HAP-1 (cell line): ENCODE results near the gene MYH9.

Experiments used
- DNase-seq, 2 experiments: peaks; one replicate each; pipeline ENCODE4 v3.0.0-alpha.2; 2016 to 2020; ENCODE audit warnings: low spot score in 2 of 2
- H3K27me3 ChIP-seq: fragments of 250-450 bp; sonication (Bioruptor Pico); 2 replicates; pipeline ENCODE4 v1.5.1; 2020; ENCODE audit warnings: low read depth, mild to moderate bottlenecking, moderate library complexity
- H3K36me3 ChIP-seq: fragments of 250-450 bp; sonication (Bioruptor Pico); replicated peaks from 2 replicates; pipeline ENCODE4 v1.5.1; 2020; ENCODE audit warnings: mild to moderate bottlenecking
- H3K4me1 ChIP-seq: fragments of 250-450 bp; sonication (Bioruptor Pico); 2 replicates; pipeline ENCODE4 v1.5.1; 2020; ENCODE audit warnings: mild to moderate bottlenecking
- H3K4me3 ChIP-seq: fragments of 250-450 bp; sonication (Bioruptor Pico); 2 replicates; pipeline ENCODE4 v1.5.1; 2020; ENCODE audit warnings: mild to moderate bottlenecking, moderate library complexity
- H3K9me3 ChIP-seq: fragments of 250-450 bp; sonication (Bioruptor Pico); 2 replicates; pipeline ENCODE4 v1.5.1; 2020; ENCODE audit warnings: mild to moderate bottlenecking, moderate library complexity
- in situ Hi-C: fragments of 300-500 bp; cut with MboI; formaldehyde crosslinking; loops from 3 replicates; pipeline ENCODE4 v1.14.3; 2020; ENCODE audit warnings: low sequenced_read_pairs, inconsistent platforms, mixed read lengths

MYH9 gene

GRCh38 chr22:36374603-36375024 is 13.2 kb downstream of the MYH9 start:
- Histone ChIP-seq H3K9me3 (no peaks in the 10 kb centered on the region), H3K36me3 (peaks cover 10% of the 10 kb centered on the region; the same call in 1 of the 2 replicates), H3K4me1 (peaks cover 13% of the 10 kb centered on the region), H3K4me3 (no peak overlapping the region), H3K27me3 (no peaks in the 10 kb centered on the region)
- in situ Hi-C loops = no loop called here
- no peak for DNase-seq

- Histone ChIP-seq H3K4me1 (peaks cover 27% of the 10 kb centered on the region), H3K4me3 (no peak overlapping the region), H3K9me3 (no peaks in the 10 kb centered on the region), H3K27me3 (no peaks in the 10 kb centered on the region), H3K36me3 (peaks cover 10% of the 10 kb centered on the region)
- in situ Hi-C loops = no loop called here
- no peak for DNase-seq
These were observed 14.5 kb downstream of the MYH9 start for GRCh38 chr22:36373258-36373579.

GRCh38 chr22:36371920-36372319 is 15.8 kb downstream of the MYH9 start:
- Histone ChIP-seq H3K36me3 (peaks cover 6% of the 10 kb centered on the region; the same call in 1 of the 2 replicates), H3K4me3 (no peak overlapping the region), H3K27me3 (no peaks in the 10 kb centered on the region), H3K9me3 (no peaks in the 10 kb centered on the region), H3K4me1 (peaks cover 29% of the 10 kb centered on the region)
- in situ Hi-C loops = no loop called here
- no peak for DNase-seq

GRCh38 chr22:36369922-36370791 is 17.6 kb downstream of the MYH9 start:
- H3K27me3 ChIP-seq = no peaks in the 10 kb centered on the region
- peaks cover 1% of the 10 kb centered on the region; the same call in 1 of the 2 replicates for H3K36me3 ChIP-seq
- peaks cover 29% of the 10 kb centered on the region for H3K4me1 ChIP-seq
- no peaks in the 10 kb centered on the region for H3K9me3 ChIP-seq
- DNase-seq = peak in 1 of 2 experiments; percentile 64
- no peak overlapping the region for H3K4me3 ChIP-seq
- in situ Hi-C loops = no loop called here

GRCh38 chr22:36369004-36369921 is 18.5 kb downstream of the MYH9 start:
- in situ Hi-C loops = no loop called here
- no peak for DNase-seq
- Histone ChIP-seq H3K36me3 (no peaks in the 10 kb centered on the region; the same call in 1 of the 2 replicates), H3K9me3 (no peaks in the 10 kb centered on the region), H3K4me1 (peaks cover 29% of the 10 kb centered on the region), H3K27me3 (no peaks in the 10 kb centered on the region), H3K4me3 (no peak overlapping the region)

GRCh38 chr22:36368359-36368983 is 19.3 kb downstream of the MYH9 start:
- in situ Hi-C loops = no loop called here
- peaks cover 29% of the 10 kb centered on the region for H3K4me1 ChIP-seq
- DNase-seq = peak; percentile 80 to 86
- H3K36me3 ChIP-seq = no peaks in the 10 kb centered on the region; the same call in 1 of the 2 replicates
- H3K9me3 ChIP-seq = no peaks in the 10 kb centered on the region
- H3K27me3 ChIP-seq = no peaks in the 10 kb centered on the region
- H3K4me3 ChIP-seq = no peak overlapping the region

- in situ Hi-C loops = no loop called here
- Histone ChIP-seq H3K4me1 (peaks cover 29% of the 10 kb centered on the region), H3K9me3 (no peaks in the 10 kb centered on the region), H3K4me3 (no peak overlapping the region), H3K27me3 (no peaks in the 10 kb centered on the region), H3K36me3 (no peaks in the 10 kb centered on the region; the same call in 1 of the 2 replicates)
- DNase-seq = no peak
These were observed 20.3 kb downstream of the MYH9 start for GRCh38 chr22:36367479-36367878.

- Histone ChIP-seq H3K36me3 (no peaks in the 10 kb centered on the region; the same call in 1 of the 2 replicates), H3K27me3 (no peaks in the 10 kb centered on the region), H3K9me3 (no peaks in the 10 kb centered on the region), H3K4me3 (no peak overlapping the region), H3K4me1 (peaks cover 29% of the 10 kb centered on the region)
- DNase-seq = no peak
- in situ Hi-C loops = no loop called here
These were observed 20.7 kb downstream of the MYH9 start for GRCh38 chr22:36367066-36367465.

GRCh38 chr22:36366291-36366708 is 21.5 kb downstream of the MYH9 start:
- Histone ChIP-seq H3K4me1 (peaks cover 25% of the 10 kb centered on the region), H3K4me3 (no peak overlapping the region), H3K36me3 (no peaks in the 10 kb centered on the region; the same call in 1 of the 2 replicates), H3K27me3 (no peaks in the 10 kb centered on the region), H3K9me3 (no peaks in the 10 kb centered on the region)
- no peak for DNase-seq
- in situ Hi-C loops = no loop called here

- no peak for DNase-seq
- Histone ChIP-seq H3K27me3 (no peaks in the 10 kb centered on the region), H3K9me3 (no peaks in the 10 kb centered on the region), H3K4me3 (no peak overlapping the region), H3K4me1 (peaks cover 19% of the 10 kb centered on the region), H3K36me3 (no peaks in the 10 kb centered on the region; the same call in 1 of the 2 replicates)
- in situ Hi-C loops = no loop called here
These were observed 22.8 kb downstream of the MYH9 start for GRCh38 chr22:36365020-36365411.

GRCh38 chr22:36364255-36365019 is 23.3 kb downstream of the MYH9 start:
- no peak for DNase-seq
- in situ Hi-C loops = no loop called here
- no peaks in the 10 kb centered on the region for H3K9me3 ChIP-seq
- peaks cover 14% of the 10 kb centered on the region for H3K4me1 ChIP-seq
- no peaks in the 10 kb centered on the region; the same call in 1 of the 2 replicates for H3K36me3 ChIP-seq
- H3K4me3 ChIP-seq = no peak overlapping the region
- H3K27me3 ChIP-seq = no peaks in the 10 kb centered on the region

- Histone ChIP-seq H3K36me3 (no peaks in the 10 kb centered on the region), H3K27me3 (no peaks in the 10 kb centered on the region), H3K4me1 (peaks cover 4% of the 10 kb centered on the region), H3K9me3 (no peaks in the 10 kb centered on the region), H3K4me3 (no peak overlapping the region)
- no peak for DNase-seq
- in situ Hi-C loops = no loop called here
These were observed 24.3 kb downstream of the MYH9 start for GRCh38 chr22:36363349-36363981.
